K562 (cell line): ENCODE data around the gene SLC6A9.

ENCODE experiments used
- CEBPG ChIP-seq, 3 experiments: fragments of 200-800 bp in 1 of 3; sonication (Bioruptor generic) in 1 of 3; sonication (generic) in 1 of 3; formaldehyde crosslinking in 1 of 3; IDR thresholded peaks in 2 of 3; conservative IDR thresholded peaks in 1 of 3; 2 replicates each; pipeline versions ENCODE4 v1.6.1 to v1.8.0; 2016 to 2022; ENCODE audit warnings: missing compliant biosample characterization in 2 of 3, missing genetic modification characterization in 2 of 3, mild to moderate bottlenecking in 1 of 3, missing genetic modification reagents in 1 of 3
- CTCF ChIP-seq, 3 experiments: IDR thresholded peaks in 2 of 3; conservative IDR thresholded peaks in 1 of 3; 2 replicates each; pipeline ENCODE4 v1.5.1; 2011 to 2012; ENCODE audit warnings: low read length in 3 of 3, mild to moderate bottlenecking in 3 of 3, control low read depth in 2 of 3, improper control_type of control experiment in 1 of 3, inconsistent platforms in 1 of 3, low read depth in 1 of 3, mixed read lengths in 1 of 3, moderate library complexity in 1 of 3; ENCODE audit not compliant: insufficient read depth in 2 of 3
- DDX20 ChIP-seq: fragments of 450-650 bp; IDR thresholded peaks from 2 replicates; pipeline ENCODE4 v1.6.1; 2016; ENCODE audit warnings: missing genetic modification characterization, low read depth, mild to moderate bottlenecking, missing compliant biosample characterization, moderate library complexity
- EZH2 ChIP-seq: IDR thresholded peaks from 2 replicates; pipeline ENCODE4 v1.6.1; 2012; ENCODE audit warnings: low read depth, mild to moderate bottlenecking, inconsistent platforms, low read length, borderline replicate concordance
- NR2C2 ChIP-seq, 2 experiments: fragments of 200-800 bp in 1 of 2; sonication (Bioruptor generic) in 1 of 2; sonication (generic) in 1 of 2; formaldehyde crosslinking in 1 of 2; IDR thresholded peaks; 2 replicates each; pipeline versions ENCODE4 v1.6.1 to v1.8.0; 2016 to 2022; ENCODE audit warnings: mild to moderate bottlenecking in 1 of 2, missing compliant biosample characterization in 1 of 2, missing genetic modification characterization in 1 of 2, missing genetic modification reagents in 1 of 2
- PKNOX1 ChIP-seq: fragments of 450-650 bp; IDR thresholded peaks from 2 replicates; pipeline ENCODE4 v1.6.1; 2016
- RFX7 ChIP-seq: fragments of 250-450 bp; sonication (Bioruptor Pico); IDR thresholded peaks from 2 replicates; pipeline ENCODE4 v1.5.1; 2021; ENCODE audit warnings: mild to moderate bottlenecking
- SIN3A ChIP-seq, 2 experiments: fragments of 150-350 bp in 1 of 2; IDR thresholded peaks; 2 replicates each; pipeline ENCODE4 v1.6.1; 2011 to 2016; ENCODE audit warnings: borderline replicate concordance in 2 of 2, low read depth in 2 of 2, low read length in 2 of 2, mild to moderate bottlenecking in 2 of 2, moderate library complexity in 2 of 2; ENCODE audit not compliant: control insufficient read depth in 1 of 2
- SMAD1 ChIP-seq: fragments of 150-350 bp; IDR thresholded peaks from 2 replicates; pipeline ENCODE4 v1.6.1; 2014; ENCODE audit warnings: low read length, low read depth; ENCODE audit not compliant: partially characterized antibody

- no peak for TF ChIP-seq SMAD1
- no peak for TF ChIP-seq CTCF (IDR thresholded peaks at IDR 0.05 in 2 of 3, conservative IDR thresholded peaks at IDR 0.05 in 1 of 3; ENCODE audit: insufficient read depth in 2 of 3, low read depth in 1 of 3, low read length in 3 of 3)
- TF ChIP-seq RFX7 (CRISPR knock-in tag): no peak
- no peak for TF ChIP-seq EZH2
- no peak for TF ChIP-seq PKNOX1
- no peak for TF ChIP-seq NR2C2 (CRISPR knock-in tag; IDR thresholded peaks at IDR 0.05)
- TF ChIP-seq NR2C2 (tag; IDR thresholded peaks at IDR 0.05): no peak
- TF ChIP-seq SIN3A (IDR thresholded peaks at IDR 0.05; ENCODE audit: borderline replicate concordance in 2 of 2, control insufficient read depth in 1 of 2, low read depth in 2 of 2, low read length in 2 of 2): no peak
- no peak for TF ChIP-seq DDX20 (tag)
- no peak for TF ChIP-seq CEBPG (CRISPR knock-in tag; IDR thresholded peaks at IDR 0.05)
- TF ChIP-seq CEBPG (tag; conservative IDR thresholded peaks at IDR 0.05 in 1 of 2, IDR thresholded peaks at IDR 0.05 in 1 of 2): no peak
Measured at GRCh38 chr1:43970911-43971310, 60.4 kb downstream of the SLC6A9 start.
